Left colon (tissue), 2 donors: ENCODE measurements around the gene TTC21B. TPM values are rescaled to one million over a fixed set of nuclear protein-coding genes. Genes with fewer than 3 reads are reported as not detected.
"Not testable (repeated sequence)": the region's sequence is repeated elsewhere in the genome, so short reads cannot be mapped to it uniquely, and the experiment has no call there.

ENCODE experiments used
- ATAC-seq: fragments of 200-7000 bp; cut with Tn5 transposase; one replicate; pipeline ENCODE4 v1.9.1; 2020; ENCODE audit warnings: mild to moderate bottlenecking, moderate library complexity
- DNase-seq, 2 donors: peaks; one replicate each; pipeline ENCODE4 v3.0.0-alpha.2; 2020
- intact Hi-C, 2 donors: fragments of 100-400 bp; cut with DNase I in 1 of 2; cut with micrococcal nuclease in 1 of 2; formaldehyde crosslinking; loops; one replicate each; pipeline versions ENCODE4 v1.11.2 to v1.14.0; 2022; cut with DNase I, micrococcal nuclease
- long read RNA-seq: library from polyadenylated mRNA; unstranded; transcript quantifications from one replicate; pipeline ENCODE4 v2.0.0, GENCODE V29; 2021
- total RNA-seq, 2 donors: library from RNA; stranded (reverse); fragmentation: NEBNext Ultra II Directional; extraction: Animal tissue kit (Norgen Biotek cat#: 25700); gene quantifications; one replicate each; pipeline ENCODE4 v1.2.1, GENCODE V29; 2021
- donor health status: DM: no; HTN: no; CAD: no.
- donor health status: DM: yes; HTN: yes; CAD: no.

TTC21B gene
- total RNA-seq: 10 to 100 TPM; 14.0 to 14.8 TPM
- long read RNA-seq, full-length matches to known transcripts: 3 of 7 reads
- long read RNA-seq, partial matches to known transcripts: 0 of 7 reads
- long read RNA-seq, other reads (novel, unspliced or antisense): 4 of 7 reads

DNA sequence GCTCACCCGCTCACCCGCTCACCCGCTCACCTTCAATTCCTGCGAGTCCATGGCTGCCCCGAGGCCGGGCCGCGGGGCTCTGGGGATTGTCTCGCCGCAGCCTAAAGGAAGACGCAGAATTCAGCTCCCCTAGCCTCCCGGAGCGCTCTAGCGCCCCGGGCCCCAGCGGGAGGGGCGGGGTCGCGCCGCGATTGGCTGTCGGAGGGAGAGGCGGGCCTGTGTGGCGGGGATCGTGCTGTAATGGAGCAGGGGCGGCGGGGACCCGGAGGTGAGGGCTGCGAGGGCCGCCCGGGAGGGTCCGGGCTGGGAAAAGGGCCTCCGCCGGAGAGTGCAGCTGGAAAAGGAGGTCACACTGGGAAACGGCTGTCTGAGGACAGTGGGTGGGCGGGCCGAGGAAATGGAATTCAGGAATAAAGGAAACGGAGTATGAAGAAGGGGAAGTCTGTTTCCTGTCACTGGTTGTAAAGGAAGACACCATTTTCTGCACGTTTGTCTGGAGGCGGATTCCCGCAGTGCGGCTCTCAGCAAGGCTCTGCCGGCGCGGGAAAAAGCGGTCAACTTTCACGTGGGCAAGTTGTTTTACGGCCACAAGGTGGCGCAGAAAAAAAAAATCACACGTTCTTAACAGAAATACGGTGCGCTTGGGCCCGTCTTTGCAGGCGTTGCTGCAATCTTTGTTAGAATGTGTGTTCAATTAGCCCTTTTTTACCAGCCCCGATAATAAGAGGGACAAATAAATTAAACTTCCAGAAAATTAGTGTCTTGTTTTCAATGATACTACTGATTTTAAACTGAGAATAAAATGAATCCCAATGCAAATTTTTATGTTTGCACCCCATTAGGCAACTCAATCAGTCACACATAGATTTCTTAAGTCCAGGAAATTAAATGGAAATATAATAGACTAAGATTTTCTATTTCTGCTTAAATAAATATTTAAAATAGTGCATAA, at the start of gene TTC21B:
Gene TTC21B (minus strand): TSS at position 122 of the 952 bp plus-strand sequence. CDS start 71 bp downstream, at position 51.
- ATAC-seq: peak; percentile 98
- intact Hi-C loops: loop anchor here in 1 of 2 donors (5.0 kb wide), 1 partner anchor 173 kb away; the partner anchor contains the start of gene SCN1A

DNA sequence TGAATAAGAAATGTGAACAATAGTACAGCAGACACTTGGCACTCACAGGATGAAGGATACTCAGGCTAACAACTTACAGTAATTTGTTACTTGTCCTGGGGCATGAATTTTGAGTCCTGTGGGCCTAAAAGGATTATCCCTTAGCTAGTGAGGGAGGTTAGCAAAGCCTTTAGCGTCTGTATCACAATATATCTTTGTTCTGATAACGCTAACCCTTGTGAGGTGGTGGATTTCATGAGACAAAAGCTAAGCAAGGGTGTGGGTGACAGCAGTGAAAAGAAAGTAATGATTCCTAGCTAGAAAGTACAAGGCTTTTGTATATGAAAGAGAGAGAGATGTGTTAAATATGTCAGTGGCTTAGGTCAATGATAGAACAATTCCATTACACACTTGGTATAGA, 46.8 kb upstream of the TTC21B start:
- ATAC-seq: no peak
- no peak for DNase-seq
- intact Hi-C loops: no loop called here

More for the DNA sequence above, at the start of gene TTC21B:
- DNase-seq: peak; percentile 93 to 95

DNA sequence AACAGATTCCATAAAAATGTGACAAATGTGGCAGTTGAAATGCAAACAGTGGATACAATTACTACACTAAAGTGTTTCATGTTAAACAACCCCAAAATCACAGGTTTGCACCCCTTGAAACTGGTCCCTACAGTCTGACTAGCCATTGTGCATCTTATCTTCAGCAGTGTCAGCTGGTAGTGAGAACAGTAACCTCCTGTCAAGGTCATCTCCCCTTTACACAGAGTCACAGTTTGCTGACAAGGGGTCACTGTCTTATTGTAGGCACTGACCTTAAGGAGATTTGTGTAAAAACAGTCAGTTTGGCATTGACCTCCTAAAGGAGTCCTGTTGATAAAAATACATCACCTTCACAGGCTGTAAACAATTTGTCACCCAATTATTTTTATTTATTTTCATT, 37.3 kb upstream of the TTC21B start:
- DNase-seq (no peak), ATAC-seq (no peak)
- intact Hi-C loops: no loop called here

DNA sequence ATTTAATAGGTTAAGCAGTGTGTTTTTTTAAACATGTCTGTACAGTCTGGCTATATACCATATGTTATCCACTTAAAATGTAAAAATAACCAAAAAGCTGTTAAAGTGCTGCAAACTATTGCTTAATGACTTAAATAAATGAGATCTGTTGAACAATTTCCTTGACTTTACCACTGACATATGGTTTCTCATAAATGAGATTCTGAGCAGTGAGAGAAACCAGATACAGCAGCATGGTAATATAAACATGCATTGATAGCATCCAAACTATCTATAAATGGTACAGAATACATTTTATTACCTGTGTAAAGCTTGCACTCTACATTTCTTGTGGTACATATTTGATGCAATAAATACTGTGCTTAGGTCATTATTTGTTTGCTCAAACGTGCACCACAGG, 36.3 kb upstream of the TTC21B start:
- DNase-seq: no peak
- no peak for ATAC-seq
- intact Hi-C loops: no loop called here

DNA sequence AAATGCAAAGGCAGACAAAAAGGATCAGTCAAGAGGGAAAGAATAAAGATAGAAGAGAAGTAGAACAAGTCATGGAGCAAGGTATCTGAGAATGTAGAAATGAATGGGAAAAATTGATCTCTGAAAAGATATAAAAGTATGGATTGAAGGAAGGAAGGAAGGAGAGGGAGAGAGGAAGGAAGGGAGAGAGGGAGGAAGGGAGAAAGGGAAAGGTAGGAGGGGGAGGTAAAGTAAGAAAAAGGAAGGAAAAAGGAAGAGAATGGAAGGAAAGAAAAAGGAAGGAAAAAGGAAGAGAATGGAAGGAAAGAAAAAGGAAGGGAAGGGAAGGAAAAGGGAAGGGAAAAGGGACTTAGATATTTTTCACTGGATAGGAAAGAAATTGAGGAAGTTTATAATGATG, 31.5 kb upstream of the TTC21B start:
- ATAC-seq (no peak), DNase-seq (no peak)
- intact Hi-C loops: no loop called here

DNA sequence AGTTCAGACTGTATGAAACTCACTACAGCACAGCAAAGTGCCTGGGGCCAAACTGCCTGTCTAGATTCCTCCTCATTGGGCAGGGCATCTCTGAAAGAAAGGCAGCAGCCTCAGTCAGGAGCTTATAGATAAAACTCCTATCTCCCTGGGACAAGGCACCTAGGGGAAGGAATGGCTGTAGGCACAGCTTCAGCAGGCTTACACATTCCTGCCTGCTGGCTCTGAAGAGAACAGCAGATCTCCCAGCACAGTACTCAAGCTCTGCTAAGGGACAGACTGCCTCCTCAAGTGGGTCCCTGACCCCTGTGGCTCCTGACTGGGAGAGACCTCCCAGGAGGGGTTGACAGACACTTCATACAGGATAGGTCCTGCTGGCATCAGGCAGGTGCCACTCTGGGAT, 18.6 kb upstream of the TTC21B start:
- ATAC-seq, intact Hi-C loops, DNase-seq: not testable (repeated sequence)

DNA sequence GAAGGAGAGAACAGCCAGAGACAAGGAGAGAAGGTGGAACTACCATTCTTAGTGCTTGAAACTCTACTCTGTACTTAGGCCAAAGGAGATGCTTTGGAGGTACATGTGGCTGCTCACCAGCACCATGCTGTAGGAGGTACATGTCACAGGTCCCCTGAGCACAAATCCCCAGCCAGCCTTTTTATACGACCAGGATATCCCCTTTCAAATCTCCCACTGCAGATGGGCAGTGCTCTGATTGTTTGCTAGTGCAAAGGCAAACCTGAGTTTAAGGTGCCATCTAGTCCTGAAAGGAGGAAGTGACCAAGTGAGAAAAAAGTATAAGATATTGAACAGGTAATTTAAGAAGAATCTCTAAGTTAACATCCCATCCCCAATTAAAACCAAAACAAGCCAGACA, 17.1 kb upstream of the TTC21B start:
- intact Hi-C loops: no loop called here
- no peak for DNase-seq
- ATAC-seq: no peak

DNA sequence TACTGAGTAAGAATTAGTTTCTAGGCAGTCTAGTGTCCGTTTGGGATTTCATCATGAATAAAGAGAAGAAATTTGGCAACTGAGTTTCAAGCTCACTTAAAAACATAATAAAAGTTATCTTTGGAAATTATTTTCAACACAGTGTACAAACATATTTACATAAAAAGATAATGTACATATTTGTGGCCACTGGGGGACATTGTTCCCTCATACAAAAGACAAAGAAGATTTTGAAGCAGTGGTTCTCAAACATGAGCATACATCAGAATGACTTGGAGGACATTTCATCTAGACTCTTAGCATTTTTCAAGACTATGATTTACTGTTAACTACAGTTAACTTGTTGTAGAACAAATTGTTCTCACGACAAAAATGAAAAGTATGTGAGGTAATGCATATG, 15.7 kb upstream of the TTC21B start:
- no peak for ATAC-seq
- intact Hi-C loops: no loop called here
- no peak for DNase-seq

DNA sequence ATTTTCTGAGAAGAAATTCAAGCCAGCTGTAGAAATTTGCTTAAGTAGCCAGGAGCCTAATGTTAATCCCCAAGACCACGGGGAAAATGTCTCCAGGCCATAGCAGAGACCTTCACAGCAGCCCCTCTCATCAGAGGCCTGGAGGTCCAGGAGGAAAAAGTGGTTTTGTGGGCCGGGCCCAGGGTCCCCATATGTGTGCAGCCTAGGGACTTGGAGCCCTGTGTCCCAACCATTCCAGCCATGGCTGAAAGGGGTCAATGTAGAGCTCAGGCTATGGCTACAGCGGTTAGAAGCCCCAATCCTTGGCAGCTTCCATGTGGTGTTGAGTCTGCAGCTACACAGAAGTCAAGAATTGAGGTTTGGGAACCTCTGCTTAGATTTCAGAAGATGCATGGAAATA, 14.2 kb upstream of the TTC21B start:
- ATAC-seq (no peak), DNase-seq (no peak)
- intact Hi-C loops: no loop called here

DNA sequence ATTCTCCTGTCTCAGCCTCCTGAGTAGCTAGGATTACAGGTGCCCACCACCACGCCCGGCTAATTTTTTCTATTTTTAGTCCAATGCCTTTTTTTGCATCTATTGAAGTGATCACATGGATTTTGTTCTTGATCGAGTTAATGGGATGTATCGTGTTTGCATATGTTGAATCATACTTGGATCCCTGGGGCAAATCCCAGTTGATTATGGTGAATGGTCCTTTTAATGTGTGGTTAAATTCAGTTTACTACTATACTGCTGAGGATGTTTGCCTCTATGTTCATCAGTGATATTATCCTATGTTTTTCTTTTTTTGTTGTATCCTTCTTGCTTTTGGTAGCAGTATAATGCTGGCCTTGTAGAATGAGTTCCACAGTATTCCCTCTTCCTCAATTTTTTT, 8.2 kb upstream of the TTC21B start:
- no peak for DNase-seq
- intact Hi-C loops: no loop called here
- ATAC-seq: no peak

DNA sequence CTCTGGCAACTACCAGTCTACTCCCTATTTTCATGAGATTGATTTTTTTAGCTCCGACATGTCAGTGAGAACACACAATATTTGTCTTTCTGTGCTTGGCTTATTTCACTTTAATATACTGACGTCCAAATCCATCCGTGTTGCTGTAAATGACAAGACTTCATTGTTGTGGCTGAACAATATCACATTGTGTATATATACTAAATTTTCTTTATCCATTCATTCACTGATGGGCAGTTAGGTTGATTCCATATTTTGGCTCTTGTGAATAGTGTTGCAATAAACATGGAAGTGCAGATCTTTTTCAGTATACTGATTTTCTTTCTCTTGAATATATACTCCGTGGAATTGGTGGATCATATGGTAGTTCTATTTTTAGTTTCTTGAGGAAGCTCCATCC, 5.8 kb upstream of the TTC21B start:
- intact Hi-C loops: no loop called here
- DNase-seq (no peak), ATAC-seq (no peak)

DNA sequence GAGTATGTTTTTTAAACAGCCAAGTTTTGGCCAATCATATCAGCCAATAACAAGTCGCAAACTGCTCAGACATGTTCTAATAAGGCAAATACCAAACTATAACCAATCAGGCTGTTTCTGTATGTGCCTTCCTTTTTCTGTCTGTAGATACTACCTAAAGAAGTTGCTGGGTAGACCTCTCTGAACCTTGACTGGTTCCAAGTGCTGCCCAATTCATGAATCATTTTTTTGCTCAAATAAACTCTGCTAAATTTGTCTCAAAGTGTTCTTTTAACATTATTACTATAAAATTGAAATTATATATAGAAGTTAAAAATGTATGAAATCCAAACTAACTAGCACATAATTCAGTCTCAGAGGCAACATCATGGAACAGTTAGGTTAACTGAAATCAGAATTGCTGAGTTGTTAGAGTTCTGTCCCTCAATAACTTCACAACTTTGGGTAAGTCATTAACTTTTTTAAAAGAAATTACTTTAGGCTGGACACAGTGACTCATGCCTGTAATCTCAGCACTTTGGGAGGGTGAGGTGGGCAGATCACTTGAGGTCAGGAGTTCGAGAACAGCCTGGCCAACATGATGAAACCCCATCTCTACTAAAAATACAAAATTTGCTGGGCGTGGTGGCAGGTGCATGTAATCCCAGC, 4.9 kb upstream of the TTC21B start:
- DNase-seq (no peak), ATAC-seq (no peak)
- intact Hi-C loops: no loop called here

DNA sequence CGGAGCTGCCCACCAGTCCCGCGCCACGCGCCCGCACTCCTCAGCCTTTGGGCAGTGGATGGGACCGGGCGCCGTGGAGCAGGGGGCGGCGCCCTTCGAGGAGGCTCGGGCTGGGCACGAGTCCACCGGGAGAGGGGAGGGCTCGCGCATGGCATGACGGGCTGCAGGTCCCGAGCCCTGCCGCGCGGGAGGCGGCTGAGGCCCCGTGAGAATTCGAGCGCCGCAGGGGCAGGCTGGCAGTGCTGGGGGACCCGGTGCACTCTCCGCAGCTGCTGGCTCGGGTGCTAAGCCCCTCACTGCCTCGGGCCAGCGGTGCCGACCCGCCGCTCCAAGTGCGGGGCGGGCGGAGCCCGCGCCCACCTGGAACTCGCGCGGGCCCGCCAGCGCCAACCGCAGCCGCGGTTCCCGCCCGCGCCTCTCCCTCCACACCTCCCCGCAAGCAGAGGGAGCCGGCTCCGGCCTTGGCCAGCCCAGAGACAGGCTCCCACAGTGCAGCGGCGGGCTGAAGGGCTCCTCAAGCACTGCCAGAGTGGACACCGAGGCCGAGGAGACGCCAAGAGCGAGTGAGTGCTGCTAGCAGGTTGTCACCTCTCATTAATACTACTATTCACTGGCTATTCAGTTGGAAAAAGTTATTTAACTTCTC, 3.6 kb upstream of the TTC21B start:
- no peak for ATAC-seq
- intact Hi-C loops: no loop called here
- DNase-seq: peak in 1 of 2 donors; percentile 13

DNA sequence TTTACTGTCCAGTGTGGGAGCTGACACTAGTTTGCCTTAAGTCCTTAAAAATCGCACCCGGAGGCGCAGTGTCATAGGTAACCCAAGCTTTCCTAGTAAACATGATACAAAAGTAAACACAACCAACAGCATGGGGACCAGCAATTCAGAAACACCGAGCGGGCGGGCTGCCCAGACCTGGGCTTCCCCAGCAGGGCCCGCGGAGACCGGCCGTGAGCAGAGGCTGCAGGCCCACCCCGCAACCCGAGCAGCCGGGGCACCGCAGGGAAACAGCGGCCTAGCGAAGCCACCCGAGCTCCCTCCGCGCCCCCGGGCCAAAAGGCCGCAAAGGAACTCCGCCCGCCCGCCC, 296 bp downstream of the TTC21B start:
- DNase-seq (peak in 1 of 2 donors; percentile 48), ATAC-seq (peak; percentile 59)
- intact Hi-C loops: loop anchor here in 1 of 2 donors (5.0 kb wide), 1 partner anchor 174 kb away; the partner anchor contains the start of gene SCN1A

DNA sequence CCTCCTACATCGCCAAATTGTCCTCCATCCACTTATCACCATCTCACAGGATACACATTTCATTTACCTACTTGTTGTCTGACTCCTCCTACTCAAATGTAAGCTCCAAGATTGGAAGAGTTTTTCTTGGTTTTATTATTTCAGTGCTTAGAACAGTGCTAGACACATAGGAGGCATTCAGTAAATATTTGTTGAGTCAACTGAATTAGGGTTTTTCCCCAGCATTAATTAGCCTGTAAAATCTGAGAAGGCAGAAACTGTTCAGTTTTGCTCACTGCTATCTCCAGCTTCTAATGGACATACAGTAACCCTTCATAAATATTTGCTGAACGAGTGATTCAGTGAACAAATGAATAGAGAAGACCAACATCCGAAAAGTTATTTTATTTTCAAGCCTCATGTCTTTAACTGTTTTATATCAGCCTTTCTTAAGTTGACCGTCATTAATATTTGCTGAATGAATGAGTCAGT, 800 bp downstream of the TTC21B start:
- DNase-seq: no peak
- ATAC-seq: peak; percentile 3
- intact Hi-C loops: loop anchor here in 1 of 2 donors (5.0 kb wide), 1 partner anchor 175 kb away; the partner anchor contains the start of gene SCN1A

DNA sequence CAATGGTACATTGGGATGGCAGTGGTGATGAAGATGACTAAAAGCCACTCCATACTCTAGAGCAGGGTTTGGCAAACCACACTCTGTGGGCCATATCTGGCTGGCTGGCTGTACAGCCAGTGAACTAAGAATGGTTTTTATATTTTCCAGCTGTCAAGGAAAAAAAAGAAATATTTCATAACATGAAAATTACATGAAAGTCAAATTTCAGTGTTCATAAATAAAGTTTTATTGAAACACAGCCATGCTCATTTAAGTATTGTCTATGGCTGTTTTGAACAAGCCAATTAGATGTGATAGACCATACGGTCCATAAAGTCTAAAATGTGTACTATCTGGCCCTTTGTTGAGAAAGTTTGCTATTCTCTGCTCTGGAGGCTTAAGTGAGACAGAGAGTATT, 1.5 kb downstream of the TTC21B start:
- no peak for DNase-seq
- intact Hi-C loops: loop anchor here in 1 of 2 donors (5.0 kb wide), 1 partner anchor 175 kb away; the partner anchor contains the start of gene SCN1A
- ATAC-seq: no peak

DNA sequence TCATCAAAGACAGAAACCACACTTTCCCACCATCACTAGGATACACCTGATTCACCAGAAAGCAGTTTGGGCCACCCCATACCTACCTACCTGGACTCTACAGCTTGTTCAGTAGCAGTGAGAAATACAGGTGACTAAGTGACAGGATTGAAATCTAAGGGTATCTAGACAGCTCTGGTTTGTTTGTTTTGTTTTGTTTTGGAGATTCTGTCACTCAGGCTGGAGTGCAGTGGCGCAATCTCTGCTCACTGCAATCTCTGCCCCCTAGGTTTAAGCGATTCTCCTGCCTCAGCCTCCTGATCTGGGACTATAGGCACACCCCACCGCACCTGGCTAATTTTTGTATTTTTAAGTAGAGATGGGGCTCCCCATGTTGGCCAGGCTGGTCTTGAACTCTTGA, 3.1 kb downstream of the TTC21B start:
- ATAC-seq: no peak
- intact Hi-C loops: loop anchor here in 1 of 2 donors (5.0 kb wide), 1 partner anchor 177 kb away; the partner anchor contains the start of gene SCN1A
- DNase-seq: no peak

DNA sequence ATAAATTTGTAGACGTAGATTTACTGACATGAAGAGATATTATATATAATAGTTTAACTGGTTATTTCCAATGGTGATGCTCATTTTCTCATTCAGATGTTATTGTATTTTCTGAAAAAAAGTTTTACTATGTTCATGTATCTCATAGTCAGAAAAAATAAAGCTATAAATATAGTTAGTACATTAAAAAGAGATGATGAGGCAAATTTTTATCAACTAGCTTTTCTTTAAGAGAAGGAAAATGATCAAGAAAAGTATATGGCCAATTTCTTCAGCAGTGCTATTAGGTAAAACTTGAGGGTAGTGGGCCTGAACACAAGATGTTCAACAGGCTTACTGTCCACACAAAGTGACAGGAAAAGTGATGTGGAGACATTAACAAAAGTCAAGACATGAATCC, 11.7 kb downstream of the TTC21B start:
- intact Hi-C loops: no loop called here
- DNase-seq (no peak), ATAC-seq (no peak)

DNA sequence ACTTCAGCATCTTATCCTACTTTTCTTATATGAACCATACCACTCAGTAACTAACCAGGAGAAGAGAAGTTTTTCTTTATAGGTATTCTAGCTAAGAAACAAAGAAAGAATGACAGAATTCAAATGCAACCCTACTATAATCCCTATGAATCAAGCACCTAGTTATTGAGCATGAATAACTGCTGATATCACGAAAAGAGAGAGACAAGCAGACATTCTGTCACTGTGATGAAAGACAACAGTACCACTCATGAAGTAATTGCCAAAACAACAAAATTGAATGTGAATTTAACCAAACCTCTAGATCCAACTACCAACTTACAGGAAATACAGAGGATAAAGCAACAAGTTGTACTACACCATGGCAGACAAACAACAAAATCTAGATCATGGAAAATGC, 15.3 kb downstream of the TTC21B start:
- ATAC-seq (no peak), DNase-seq (no peak)
- intact Hi-C loops: no loop called here
